ENCODE data around the gene BEX3.
"Not testable (repeated sequence)": the region's sequence is repeated elsewhere in the genome, so short reads cannot be mapped to it uniquely, and the experiment has no call there.

The BEX3 gene

DNA sequence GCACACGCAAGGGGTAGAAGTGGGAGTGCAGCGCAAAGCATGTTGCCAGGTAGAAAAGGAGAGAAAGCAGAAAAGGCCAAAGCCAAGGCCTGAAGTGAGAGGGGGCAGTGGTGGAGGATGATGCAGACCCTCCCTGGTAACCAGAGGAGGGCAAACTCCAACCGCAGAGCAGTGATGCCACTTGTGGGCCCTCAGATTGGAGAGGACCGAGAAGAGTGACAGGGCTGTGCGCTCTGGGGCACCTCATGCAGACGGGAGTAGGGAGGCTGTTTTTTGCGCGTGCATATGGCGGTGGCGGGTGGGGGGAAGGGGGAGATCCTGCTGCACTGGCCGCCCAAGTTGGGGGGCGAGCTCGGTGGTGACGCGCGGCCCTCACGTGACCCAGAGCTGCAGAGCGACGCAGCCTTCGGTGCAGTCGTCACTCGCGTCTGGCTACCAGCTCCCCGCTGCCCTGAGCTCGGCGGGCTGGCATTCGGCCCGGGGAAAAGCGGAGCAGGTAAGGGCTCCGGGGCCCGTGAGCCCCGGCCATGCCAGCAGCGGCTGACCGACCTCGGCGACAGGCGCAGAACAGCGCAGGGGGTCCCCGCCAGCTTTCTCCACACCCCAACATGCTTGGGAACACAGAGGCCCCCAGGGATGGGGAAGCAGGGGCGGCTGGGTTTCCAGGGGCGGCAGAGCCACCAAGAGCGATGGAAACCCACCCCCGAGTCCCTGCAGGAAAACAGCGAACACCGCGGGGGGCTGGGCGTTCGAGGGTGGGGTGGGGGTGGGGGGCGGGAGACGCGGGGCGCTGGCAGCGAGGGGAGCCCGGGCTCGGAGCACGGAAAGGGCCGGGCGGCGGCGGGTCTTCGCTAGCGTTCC lies at the start of gene BEX3:
Gene BEX3, plus strand, starts transcription at position 421 of the 861 bp plus-strand sequence. CDS start 984 bp downstream, outside the sequence.
- DNase-seq (ENCODE audit: low read depth), result no peak

DNA sequence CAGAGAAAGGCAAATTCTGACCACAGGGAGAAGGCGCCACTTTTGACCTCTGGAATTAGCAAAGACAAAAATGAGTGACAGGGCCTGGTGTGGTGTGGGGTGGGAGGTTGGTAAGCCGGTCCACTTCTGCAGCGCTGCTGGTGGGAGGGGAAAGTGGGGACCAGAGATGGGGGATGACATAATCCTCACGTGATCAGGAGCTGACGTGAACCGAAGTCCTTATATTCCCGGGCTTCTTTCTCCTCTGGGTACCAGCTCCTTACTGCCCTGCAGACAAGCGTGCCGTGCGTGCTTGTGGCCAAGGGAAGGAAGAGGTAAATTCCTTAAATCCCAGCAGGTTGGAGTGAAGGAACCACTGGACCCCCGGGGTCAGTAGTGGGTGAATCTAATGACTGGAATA lies 46.3 kb upstream of the BEX3 start, which contains the start of gene TCEAL7:
Gene TCEAL7, plus strand, starts transcription at position 249 of the 400 bp plus-strand sequence. CDS start 1,165 bp downstream, outside the sequence.
- no peak for DNase-seq (ENCODE audit: low read depth)

DNA sequence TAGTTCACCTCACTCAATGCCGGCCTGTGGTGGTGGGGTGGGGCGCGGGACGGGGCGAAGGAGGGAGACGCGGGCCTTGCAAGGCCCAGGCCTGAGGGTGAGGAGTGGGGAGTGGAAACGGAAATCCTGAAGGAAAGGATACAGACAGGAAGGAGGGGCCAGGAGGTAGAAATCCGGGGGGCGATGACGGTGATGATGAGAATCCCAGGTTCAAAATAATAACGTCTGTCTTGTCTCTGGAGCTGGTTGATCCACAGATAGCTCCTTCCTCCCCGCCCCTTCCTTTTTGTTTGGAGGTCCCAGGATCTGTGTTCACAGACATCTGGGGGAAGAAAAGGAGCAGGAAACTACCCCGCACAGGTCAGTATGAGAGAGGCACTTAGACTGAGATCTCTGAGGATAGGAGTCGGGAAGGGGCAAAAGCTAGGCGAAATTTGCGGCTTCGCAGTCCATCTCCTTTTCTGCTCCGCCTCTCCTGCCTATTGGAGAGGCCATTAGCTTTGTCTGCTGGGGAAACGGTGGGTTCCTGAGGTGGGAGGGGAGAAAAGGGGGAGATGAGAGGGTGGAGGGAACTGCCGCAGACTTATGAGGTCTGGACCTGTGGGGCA lies 45.6 kb upstream of the BEX3 start:
- no peak for DNase-seq (ENCODE audit: low read depth)

DNA sequence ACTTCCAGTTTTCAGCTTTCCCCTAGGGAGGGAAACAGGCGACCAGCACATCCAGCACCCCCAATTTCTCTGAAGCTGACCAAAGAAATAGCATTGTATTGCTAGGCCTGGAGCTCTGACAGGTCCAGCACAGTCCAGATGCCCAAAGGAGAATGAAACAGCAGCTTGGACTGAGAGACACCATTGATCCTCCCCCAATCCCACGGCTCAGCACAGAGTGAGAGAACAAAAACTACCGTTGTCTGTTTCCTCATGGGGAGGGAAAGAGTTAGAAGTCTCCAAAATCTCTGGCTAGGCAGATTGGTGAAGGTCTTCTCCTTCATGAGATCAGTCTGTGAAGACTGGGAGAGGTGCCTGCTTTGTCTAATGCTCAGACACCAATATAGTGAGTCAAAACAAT lies 37.7 kb upstream of the BEX3 start:
- DNase-seq (ENCODE audit: low read depth), result no peak

DNA sequence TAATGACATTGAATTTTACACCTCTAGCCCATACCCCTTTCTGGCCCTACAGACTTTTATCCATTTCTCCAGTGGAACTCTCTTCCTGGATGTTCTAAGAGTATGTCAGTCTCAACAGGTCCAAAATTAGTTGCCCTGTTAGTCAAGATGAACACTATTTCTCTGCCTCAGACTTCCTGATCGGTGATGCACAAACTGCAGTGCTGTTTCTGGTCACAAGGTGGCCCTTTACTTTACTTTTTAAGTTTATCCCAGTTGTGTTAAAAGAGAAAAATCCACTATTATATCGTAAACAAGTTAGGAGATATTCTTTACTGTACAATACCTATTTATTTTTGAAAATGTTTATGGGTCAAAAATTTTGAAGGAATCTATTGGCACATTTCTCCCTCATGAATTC lies 33.2 kb upstream of the BEX3 start:
- no peak for DNase-seq (ENCODE audit: low read depth)

DNA sequence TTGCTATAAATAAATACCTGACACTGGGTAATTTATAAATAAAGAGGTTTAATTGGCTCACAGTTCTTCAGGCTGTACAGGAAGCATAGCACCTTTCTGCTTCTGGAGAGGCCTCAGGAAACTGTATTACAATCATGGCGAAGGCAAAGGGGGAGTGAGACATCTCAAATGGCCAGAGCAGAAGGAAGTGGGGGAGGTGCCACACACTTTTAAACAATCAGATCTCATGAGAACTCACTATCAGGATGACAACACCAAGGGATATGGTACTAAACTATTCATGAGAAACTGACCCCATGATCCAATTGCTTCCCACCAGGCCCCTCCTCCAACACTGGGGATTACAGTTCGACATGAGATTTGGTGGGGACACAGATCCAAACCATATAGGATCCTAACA lies 31.7 kb upstream of the BEX3 start:
- DNase-seq (ENCODE audit: low read depth), result no peak

DNA sequence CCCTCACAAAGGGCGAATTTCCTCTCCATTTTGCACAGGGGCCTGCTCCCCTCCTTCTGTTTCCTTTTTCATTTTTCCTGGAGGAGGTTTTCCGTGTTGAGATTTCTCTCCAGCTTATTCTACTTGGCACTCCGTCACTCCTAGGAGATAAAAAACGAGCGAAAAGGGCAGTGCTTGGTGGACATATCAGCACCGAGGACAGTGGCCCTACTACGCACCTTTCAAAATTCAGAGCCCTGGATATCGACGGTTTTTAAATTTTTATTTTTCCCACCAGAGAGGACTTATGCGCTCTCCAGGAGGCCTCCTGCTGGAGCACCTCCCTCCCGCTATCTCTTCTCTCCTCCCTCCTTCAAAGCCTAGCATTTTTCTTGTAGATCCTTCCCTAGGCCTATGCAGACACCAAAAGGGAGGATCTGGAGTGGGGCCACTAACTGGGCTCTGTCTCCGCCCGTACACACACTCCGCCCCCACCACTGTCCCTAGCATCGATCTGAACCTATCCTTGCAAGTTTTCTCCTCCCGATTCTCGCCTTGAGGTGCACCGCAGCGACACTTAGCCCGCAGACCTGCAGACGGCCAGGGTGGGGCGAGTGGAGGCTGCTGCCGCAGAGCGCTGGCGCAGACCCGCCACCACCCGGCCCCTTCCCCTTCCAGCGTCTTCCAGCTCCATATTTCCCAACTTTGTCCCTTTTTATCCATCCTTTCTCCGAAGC lies 28.5 kb upstream of the BEX3 start:
- no peak for DNase-seq (ENCODE audit: low read depth)

DNA sequence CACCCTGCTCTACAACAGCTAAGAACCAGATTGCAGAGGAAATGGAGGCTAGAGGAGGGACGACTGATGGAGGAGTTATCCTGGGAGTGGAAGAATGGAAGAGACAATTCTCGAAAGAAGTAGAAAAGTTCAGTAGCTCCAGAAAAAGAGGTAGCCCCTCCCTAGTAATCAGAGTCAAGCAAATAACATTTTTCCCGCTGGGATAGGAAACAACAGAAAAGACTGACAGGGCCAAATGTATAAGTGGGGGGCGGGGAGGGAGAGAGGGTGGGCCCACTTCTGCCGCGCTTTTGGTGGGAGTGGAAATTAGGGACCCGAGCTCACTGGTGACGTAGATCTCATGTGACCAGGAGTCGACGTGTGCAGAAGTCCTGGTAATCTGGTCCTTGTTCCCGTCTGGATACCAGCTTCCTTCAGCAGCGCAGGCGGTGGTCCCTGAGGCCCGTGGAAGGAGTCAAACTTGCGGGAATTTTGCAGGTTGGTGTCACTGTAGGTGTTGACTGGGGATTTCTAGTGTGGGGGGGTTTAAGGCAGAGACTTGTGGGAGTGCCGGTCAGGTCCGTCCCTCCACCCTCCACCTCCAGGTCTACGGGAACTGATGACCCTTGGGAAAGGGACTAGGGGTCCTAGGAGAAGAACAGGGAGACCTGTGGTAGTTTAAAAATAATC lies 20.1 kb upstream of the BEX3 start, which contains the start of gene TCEAL9:
Gene TCEAL9, plus strand, starts transcription at position 377 of the 669 bp plus-strand sequence. CDS start 1,179 bp downstream, outside the sequence.
- no peak for DNase-seq (ENCODE audit: low read depth)

DNA sequence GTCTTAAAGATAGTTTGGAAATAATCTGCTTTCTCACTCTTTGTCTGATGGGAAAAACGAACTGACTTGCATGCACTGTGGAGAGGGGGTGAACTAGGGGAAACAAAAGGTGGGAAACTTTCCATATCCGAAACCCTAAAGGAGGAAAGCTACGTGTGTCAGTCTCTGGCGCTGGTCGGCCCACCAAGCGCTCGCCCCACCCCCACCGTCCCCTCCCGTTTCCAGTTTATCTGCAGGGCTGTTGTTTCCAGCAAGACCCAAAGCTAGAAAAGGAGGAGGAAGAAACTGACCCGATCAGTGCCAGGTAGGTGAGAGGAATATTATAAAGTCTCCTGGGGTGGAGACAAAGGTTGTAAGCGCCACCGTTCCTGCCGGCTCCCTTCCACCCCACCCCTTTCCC lies 19.5 kb upstream of the BEX3 start:
- DNase-seq (ENCODE audit: low read depth), result no peak

DNA sequence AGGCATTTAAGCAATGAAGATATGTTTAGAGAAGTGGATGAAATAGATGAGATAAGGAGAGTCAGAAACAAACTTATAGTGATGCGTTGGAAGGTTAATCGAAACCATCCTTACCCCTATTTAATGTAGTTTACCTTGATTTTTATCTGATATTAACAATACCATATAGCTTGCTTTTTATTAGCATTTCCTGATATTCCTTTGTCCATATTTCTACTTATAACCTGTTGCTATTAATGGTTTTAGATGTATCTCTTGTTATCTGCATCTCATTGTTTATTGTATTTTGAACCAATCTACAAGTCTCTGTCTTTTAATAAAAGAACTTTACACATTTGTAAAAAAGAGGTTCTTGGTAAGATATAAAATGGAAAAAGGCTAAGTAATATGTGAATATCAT lies 18.5 kb upstream of the BEX3 start:
- DNase-seq (ENCODE audit: low read depth), result no peak

DNA sequence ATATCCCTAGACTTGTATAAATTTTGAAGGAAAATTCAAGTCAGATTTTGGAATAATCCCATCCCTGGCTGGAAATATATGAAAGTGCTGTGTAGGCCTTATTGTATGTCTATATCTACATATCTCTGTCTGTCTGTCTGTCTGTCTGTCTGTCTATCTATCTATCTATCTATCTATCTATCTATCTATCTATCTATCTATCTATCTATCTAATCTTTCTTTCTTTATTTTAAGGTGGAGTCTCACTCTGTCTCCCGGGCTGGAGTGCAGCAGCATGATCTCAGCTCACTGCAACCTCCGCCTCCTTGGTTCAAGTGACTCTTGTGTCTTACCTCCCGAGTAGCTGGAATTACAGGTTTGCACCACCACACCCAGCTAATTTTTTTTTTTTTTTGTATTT lies 16.7 kb upstream of the BEX3 start:
- not testable (repeated sequence) for DNase-seq (ENCODE audit: low read depth)

DNA sequence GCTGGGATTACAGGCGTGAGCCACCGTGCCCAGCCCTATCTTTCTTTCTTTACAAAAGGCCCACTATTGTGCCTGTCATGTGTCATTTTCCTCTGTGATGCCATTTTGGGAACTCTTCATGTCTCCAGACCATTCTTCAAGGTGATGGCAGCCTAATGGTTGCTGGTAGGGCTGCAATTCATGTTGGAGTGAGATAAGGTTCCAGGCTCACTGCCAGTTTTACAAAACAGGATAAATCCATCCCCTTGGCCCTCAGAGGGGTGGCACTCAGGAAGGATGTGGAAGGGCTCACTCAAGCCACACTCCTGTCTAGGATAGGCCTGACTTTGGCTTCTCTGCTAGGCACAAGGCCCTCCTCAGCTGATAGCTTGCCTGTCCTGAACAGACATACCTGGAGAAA lies 16.2 kb upstream of the BEX3 start:
- no peak for DNase-seq (ENCODE audit: low read depth)

DNA sequence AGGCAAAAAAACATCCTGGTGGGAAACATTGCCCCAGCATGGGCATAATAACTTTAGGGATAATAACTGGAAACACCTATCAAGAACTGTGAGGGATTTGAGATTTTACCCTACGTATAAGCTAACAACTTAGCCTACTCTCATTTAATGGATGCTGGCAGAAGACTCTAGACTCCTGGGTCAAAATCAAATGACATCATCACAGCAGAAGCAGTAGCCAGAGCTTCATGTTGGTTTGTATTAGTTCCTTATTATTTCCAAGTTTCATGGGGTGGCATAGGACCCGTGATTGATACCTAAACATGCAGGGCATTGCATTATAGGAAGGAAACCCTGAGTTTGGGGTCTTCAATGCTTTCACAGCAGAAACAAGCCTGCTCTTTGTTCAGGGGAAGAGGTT lies 15.4 kb upstream of the BEX3 start:
- no peak for DNase-seq (ENCODE audit: low read depth)

DNA sequence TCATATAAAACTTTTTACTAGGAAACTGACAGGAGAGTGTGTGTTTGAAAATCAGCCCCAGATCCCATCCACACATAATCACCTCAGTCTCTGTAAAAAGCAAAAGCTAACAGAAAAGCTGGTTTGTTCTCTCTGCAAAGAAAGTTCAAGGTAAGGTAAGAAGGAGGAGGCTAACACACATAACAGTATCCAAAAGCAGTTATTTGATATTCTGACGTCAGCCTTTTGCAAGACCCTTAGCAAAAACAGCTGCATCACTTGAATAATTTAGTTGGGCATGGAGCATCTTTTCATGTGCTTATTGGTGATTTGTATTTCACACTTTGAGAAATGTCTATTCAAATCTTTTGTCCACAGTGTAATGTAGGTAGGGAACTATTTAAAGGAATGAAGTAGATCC lies 14.5 kb upstream of the BEX3 start:
- no peak for DNase-seq (ENCODE audit: low read depth)

DNA sequence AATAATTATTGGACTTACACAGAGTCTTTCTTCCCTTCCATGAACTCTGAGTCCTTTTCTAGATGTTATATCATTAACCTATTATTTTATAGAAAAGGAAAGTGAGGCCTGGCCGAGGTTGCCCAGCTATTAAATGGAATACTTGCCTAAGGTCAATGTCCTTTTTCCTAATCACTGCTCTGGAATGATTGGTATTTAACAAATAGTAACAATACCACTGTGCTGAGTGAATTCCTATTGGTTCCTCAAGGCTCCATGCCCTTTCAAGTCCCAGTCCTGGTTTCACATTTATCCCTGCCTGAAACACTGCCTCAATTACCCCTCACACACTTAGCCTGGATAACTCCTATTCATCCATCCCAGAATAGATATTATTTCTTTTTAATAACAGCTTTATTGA lies 13.9 kb upstream of the BEX3 start:
- DNase-seq (ENCODE audit: low read depth), result no peak

DNA sequence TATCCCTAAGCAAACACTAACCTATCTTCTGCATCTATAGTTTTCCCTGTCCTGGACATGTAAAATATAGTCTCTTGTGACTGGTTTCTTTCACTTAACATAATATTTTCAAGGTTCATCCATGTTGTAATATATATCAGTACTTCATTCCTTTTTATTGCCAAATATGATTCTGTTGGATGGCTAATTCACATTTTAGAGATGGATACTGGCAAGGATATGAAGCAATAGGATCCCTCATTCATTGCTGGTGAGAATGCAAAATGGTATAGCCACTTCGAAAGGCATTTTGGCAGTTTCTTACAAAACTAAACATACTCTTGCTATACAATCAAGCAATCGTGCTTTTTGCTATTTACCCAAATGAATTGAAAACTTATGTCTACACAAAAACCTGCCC lies 13.3 kb upstream of the BEX3 start:
- no peak for DNase-seq (ENCODE audit: low read depth)

DNA sequence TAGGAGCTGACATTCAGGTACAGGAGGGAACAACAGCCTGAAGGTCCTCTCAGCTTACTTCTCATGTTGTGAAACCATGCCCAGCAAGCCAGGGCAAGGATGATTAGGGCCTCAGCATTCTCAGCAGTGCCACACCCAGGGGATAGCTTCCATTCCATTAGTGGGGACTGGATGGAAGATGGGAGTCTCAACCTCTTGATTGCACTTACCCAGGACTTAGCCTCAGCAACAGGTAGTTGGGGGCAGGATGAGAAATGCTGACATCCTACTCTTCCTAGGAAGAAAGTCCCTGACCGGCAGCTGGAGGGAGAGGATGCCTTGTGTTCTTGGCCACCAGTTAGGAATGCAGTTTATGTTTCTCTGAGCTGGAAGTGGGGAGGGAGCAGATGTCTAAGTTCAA lies 8.8 kb upstream of the BEX3 start:
- no peak for DNase-seq (ENCODE audit: low read depth)

DNA sequence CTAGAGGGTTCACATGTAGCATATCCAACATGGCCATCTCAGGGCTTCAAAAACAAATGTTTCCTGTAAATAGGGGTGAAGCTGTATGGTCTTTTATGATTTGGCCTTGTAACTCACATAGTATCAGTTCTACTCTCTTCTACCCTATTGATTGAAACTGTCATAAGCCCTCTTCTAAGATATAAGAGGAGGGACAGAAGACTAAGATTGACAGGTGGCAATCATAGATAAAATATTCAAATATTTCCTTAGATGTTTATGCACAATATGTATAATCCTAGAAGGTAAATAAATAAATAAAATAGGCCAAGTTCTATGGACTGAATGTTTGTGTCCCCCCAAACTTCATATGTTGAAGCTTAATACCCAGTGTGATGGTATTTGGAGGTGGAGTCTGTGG lies 6.9 kb upstream of the BEX3 start:
- no peak for DNase-seq (ENCODE audit: low read depth)

DNA sequence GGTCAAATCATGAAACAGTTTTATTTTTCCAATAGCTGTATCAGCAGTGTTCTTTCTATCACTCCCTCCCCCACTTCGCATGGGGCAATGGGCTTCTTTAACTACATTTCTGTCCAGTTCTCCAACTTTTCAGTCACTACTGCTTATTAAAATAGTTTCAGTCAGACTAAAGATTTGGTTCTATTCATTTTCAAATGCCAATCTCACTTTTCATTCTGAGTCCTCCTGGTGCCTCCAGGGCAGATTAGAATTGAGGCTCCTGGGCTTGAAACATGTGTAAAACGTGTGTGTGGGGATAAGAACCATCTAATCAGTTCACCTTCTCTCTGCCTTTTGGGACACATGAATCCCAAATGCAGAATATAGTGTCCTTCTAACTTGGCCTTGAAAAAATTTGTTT lies 3.5 kb upstream of the BEX3 start:
- no peak for DNase-seq (ENCODE audit: low read depth)

DNA sequence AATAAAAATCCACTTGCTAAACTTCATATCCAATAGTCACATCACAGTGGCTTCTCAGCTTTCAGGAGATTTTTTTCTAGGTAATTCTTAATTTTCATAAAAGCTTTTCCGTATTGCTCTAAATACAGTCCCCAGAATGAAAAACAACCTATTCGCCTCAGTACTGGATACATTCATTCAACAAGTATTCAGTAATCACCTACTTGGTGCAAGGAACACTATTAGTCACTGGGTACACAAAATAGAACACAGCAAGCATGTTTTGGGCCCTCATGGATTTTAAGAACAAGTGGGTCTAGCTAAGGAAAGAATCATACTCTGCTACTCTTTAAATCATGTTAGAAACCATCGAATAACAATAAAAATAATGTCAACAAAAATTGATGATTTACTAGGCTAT lies 2.8 kb upstream of the BEX3 start:
- DNase-seq (ENCODE audit: low read depth), result no peak

DNA sequence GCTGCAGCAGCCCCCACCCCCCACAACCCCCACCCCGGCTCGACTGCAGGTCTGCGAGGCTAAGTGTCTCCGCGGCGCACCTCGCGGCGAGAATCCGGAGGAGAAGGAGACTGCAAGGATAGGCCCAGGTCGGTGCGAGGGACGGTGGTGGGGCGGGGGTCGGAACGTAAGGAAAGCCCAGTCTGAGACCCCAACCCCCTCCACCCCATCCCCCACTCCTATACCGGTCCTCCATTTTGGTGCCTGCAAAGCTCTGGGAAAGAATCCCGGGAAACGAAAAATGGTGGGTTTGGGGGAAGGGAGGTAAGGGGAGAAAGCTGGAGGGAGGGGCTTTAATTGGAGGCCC lies 614 bp downstream of the BEX3 start:
- DNase-seq (ENCODE audit: low read depth), result no peak

DNA sequence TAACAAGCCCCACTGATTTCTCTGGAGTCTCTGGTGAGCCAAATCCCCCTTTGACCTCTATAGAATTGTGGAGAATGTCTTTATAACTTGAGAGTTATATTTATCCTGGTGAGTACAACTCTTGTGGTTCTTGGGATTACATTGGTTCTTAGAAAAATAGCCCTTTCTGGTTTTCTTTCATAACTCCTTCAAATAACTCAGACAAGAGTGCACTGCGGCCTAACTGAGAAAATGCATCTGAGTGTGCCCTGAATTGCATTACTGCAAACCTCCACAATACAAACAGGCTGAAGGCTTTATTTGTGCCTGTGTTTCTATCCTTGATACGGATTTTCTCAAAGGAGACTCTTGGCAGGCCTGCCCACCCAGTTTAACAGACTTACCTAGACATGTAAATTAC lies 2.7 kb downstream of the BEX3 start:
- DNase-seq (ENCODE audit: low read depth), result no peak
